ENCODE data around the gene MAGIX. TPM values are rescaled to one million over a fixed set of nuclear protein-coding genes. Genes with fewer than 3 reads are reported as not detected.

The MAGIX gene
- polyA plus RNA-seq, 1 experiment = 0.40 TPM

- POLR2A ChIA-PET = no interaction called here
- no peak for TF ChIP-seq CTCF (IDR thresholded peaks at IDR 0.05; ENCODE audit: low read depth, low read length)
- no peak overlapping the region for H3K27ac ChIP-seq (ENCODE audit: low read depth, low read length)
Measured at GRCh38 chrX:49188468-49189076, 26.0 kb downstream of the MAGIX start.

GRCh38 chrX:49189606-49190005, 27.0 kb downstream of the MAGIX start:
- Histone ChIP-seq H3K27me3 (ENCODE audit: control insufficient read depth, insufficient read depth, low read length) (no peaks in the 10 kb centered on the region), H3K27ac (ENCODE audit: low read depth, low read length) (no peak overlapping the region), H3K9me3 (ENCODE audit: control insufficient read depth, insufficient read depth, low read length) (no peaks in the 10 kb centered on the region), H3K4me3 (ENCODE audit: low read depth, low read length) (no peak overlapping the region)
- CTCF ChIA-PET = interaction anchor here (0.9 kb wide), 1 partner anchor 34 kb away, joined by 4 read pairs; no protein-coding TSS in a partner anchor
- no peak for TF ChIP-seq CTCF (IDR thresholded peaks at IDR 0.05; ENCODE audit: low read depth, low read length)
- DNase-seq (ENCODE audit: low read depth, low spot score) = no peak
- POLR2A ChIA-PET = no interaction called here

More at GRCh38 chrX:49188468-49189076, 26.0 kb downstream of the MAGIX start:
- no peaks in the 10 kb centered on the region for H3K27me3 ChIP-seq (ENCODE audit: control insufficient read depth, insufficient read depth, low read length)
- H3K4me3 ChIP-seq (ENCODE audit: low read depth, low read length) = no peak overlapping the region
- H3K9me3 ChIP-seq (ENCODE audit: control insufficient read depth, insufficient read depth, low read length) = no peaks in the 10 kb centered on the region
- no peak for DNase-seq (ENCODE audit: low read depth, low spot score)
- CTCF ChIA-PET = no interaction called here

- peak overlapping the region; percentile 47 for H3K27ac ChIP-seq (ENCODE audit: low read depth, low read length)
- peak overlapping the region; percentile 74 for H3K4me3 ChIP-seq (ENCODE audit: low read depth, low read length)
- CTCF ChIA-PET = interaction anchor here (0.6 to 1.1 kb wide), 6 partner anchors 10 to 103 kb away, joined by 3 to 7 read pairs (median 4); no protein-coding TSS in a partner anchor
- no peak for TF ChIP-seq CTCF (IDR thresholded peaks at IDR 0.05; ENCODE audit: low read depth, low read length)
- DNase-seq (ENCODE audit: low read depth, low spot score) = peak; percentile 99
- POLR2A ChIA-PET = interaction anchor here (0.9 to 1.3 kb wide), 5 partner anchors 9 to 149 kb away, joined by 3 to 8 read pairs (median 6); partner anchors contain the start of genes PPP1R3F and SYP
- H3K27me3 ChIP-seq (ENCODE audit: control insufficient read depth, insufficient read depth, low read length) = no peaks in the 10 kb centered on the region
- H3K9me3 ChIP-seq (ENCODE audit: control insufficient read depth, insufficient read depth, low read length) = no peaks in the 10 kb centered on the region
Measured at GRCh38 chrX:49190821-49191573, 28.4 kb downstream of the MAGIX start.

GRCh38 chrX:49191574-49192011, 29.0 kb downstream of the MAGIX start:
- POLR2A ChIA-PET = interaction anchor here (1.0 to 1.3 kb wide), 4 partner anchors 25 to 149 kb away, joined by 3 to 8 read pairs (median 5); partner anchors contain the start of gene PPP1R3F

More at GRCh38 chrX:49191574-49192011, 29.0 kb downstream of the MAGIX start:
- Histone ChIP-seq H3K9me3 (ENCODE audit: control insufficient read depth, insufficient read depth, low read length) (no peaks in the 10 kb centered on the region), H3K27ac (ENCODE audit: low read depth, low read length) (peak overlapping the region; percentile 47), H3K4me3 (ENCODE audit: low read depth, low read length) (peak overlapping the region; percentile 74), H3K27me3 (ENCODE audit: control insufficient read depth, insufficient read depth, low read length) (no peaks in the 10 kb centered on the region)
- no peak for DNase-seq (ENCODE audit: low read depth, low spot score)
- CTCF ChIA-PET = interaction anchor here (1.0 to 1.4 kb wide), 2 partner anchors 36 to 455 kb away, joined by 3 to 5 read pairs; no protein-coding TSS in a partner anchor
- no peak for TF ChIP-seq CTCF (IDR thresholded peaks at IDR 0.05; ENCODE audit: low read depth, low read length)
